ENCODE measurements around the gene C2orf68. TPM values are rescaled to one million over a fixed set of nuclear protein-coding genes. Genes with fewer than 3 reads are reported as not detected.

C2orf68 gene
- total and polyA plus RNA-seq, 2 of the 13 experiments (the other 11 are each of a cell fraction or from before 2014, with no cell fraction given), result 47.1 to 77.4 TPM

DNA sequence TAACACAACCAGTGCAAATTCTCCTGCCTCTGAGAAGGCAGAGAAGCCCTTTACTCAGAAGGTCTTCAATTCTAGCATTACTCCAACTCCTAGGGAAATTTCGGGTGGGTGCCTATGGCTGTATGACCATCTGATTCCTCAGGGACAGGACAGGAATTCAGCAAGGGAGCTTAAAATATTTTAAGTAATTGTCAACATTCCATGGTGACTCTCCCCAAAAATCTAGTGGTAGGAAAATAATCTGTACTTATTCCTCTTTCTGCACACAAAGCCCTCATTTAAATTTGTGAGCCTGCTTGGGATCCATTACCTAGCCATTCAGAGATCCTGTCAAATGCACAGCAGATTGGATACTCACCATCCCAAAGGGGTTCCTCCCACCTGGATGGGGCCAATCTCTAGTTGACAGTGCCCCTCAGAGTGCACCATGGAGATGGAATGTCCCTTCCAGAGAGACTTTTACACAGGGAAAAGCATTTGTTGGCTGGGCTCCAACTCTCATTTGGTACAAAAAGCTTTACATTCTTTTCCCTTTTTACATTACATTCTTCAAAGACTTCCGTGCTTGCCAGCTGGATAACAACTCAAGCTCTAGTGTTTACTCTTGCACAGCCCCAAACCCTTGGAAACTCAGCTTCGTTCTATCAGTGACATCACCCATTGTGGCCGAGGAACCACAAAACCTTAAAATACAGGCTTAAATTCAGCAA lies 6.3 kb downstream of the C2orf68 start (continued):
- TF ChIP-seq, protein P1, sequence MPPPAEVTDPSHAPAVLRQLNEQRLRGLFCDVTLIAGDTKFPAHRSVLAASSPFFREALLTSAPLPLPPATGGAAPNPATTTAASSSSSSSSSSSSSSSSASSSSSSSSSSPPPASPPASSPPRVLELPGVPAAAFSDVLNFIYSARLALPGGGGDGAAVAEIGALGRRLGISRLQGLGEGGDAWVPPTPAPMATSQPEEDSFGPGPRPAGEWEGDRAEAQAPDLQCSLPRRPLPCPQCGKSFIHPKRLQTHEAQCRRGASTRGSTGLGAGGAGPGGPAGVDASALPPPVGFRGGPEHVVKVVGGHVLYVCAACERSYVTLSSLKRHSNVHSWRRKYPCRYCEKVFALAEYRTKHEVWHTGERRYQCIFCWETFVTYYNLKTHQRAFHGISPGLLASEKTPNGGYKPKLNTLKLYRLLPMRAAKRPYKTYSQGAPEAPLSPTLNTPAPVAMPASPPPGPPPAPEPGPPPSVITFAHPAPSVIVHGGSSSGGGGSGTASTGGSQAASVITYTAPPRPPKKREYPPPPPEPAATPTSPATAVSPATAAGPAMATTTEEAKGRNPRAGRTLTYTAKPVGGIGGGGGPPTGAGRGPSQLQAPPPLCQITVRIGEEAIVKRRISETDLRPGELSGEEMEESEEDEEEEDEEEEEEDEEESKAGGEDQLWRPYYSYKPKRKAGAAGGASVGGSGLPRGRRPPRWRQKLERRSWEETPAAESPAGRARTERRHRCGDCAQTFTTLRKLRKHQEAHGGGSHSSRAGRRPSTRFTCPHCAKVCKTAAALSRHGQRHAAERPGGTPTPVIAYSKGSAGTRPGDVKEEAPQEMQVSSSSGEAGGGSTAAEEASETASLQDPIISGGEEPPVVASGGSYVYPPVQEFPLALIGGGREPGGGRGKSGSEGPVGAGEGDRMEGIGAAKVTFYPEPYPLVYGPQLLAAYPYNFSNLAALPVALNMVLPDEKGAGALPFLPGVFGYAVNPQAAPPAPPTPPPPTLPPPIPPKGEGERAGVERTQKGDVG (CRISPR knock-in tag; IDR thresholded peaks at IDR 0.05; ENCODE audit: borderline replicate concordance), result no peak
- TF ChIP-seq, protein P2, sequence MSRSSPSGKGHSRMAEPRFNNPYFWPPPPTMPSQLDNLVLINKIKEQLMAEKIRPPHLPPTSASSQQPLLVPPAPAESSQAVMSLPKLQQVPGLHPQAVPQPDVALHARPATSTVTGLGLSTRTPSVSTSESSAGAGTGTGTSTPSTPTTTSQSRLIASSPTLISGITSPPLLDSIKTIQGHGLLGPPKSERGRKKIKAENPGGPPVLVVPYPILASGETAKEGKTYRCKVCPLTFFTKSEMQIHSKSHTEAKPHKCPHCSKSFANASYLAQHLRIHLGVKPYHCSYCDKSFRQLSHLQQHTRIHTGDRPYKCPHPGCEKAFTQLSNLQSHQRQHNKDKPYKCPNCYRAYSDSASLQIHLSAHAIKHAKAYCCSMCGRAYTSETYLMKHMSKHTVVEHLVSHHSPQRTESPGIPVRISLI (CRISPR knock-in tag; IDR thresholded peaks at IDR 0.05; ENCODE audit: borderline replicate concordance), result no peak
- no peak; the same call in 1 of the 2 replicates for TF ChIP-seq YEATS2 (CRISPR knock-in tag; IDR thresholded peaks at IDR 0.05; ENCODE audit: borderline replicate concordance)
- TF ChIP-seq SCMH1 (CRISPR knock-in tag; IDR thresholded peaks at IDR 0.05; ENCODE audit: borderline replicate concordance), result no peak
- TF ChIP-seq, protein P3, sequence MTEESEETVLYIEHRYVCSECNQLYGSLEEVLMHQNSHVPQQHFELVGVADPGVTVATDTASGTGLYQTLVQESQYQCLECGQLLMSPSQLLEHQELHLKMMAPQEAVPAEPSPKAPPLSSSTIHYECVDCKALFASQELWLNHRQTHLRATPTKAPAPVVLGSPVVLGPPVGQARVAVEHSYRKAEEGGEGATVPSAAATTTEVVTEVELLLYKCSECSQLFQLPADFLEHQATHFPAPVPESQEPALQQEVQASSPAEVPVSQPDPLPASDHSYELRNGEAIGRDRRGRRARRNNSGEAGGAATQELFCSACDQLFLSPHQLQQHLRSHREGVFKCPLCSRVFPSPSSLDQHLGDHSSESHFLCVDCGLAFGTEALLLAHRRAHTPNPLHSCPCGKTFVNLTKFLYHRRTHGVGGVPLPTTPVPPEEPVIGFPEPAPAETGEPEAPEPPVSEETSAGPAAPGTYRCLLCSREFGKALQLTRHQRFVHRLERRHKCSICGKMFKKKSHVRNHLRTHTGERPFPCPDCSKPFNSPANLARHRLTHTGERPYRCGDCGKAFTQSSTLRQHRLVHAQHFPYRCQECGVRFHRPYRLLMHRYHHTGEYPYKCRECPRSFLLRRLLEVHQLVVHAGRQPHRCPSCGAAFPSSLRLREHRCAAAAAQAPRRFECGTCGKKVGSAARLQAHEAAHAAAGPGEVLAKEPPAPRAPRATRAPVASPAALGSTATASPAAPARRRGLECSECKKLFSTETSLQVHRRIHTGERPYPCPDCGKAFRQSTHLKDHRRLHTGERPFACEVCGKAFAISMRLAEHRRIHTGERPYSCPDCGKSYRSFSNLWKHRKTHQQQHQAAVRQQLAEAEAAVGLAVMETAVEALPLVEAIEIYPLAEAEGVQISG (CRISPR knock-in tag; IDR thresholded peaks at IDR 0.05), result no peak
- no peak for TF ChIP-seq ZSCAN30 (CRISPR knock-in tag; IDR thresholded peaks at IDR 0.05)
- TF ChIP-seq NCOA1 (CRISPR knock-in tag; IDR thresholded peaks at IDR 0.05), result no peak
- no peak for TF ChIP-seq GATA4 (IDR thresholded peaks at IDR 0.05; ENCODE audit: borderline replicate concordance, low read depth)
- TF ChIP-seq FOXO1 (CRISPR knock-in tag; IDR thresholded peaks at IDR 0.05), result peak; percentile 28; the same call in 1 of the 2 replicates
- TF ChIP-seq, protein P4, sequence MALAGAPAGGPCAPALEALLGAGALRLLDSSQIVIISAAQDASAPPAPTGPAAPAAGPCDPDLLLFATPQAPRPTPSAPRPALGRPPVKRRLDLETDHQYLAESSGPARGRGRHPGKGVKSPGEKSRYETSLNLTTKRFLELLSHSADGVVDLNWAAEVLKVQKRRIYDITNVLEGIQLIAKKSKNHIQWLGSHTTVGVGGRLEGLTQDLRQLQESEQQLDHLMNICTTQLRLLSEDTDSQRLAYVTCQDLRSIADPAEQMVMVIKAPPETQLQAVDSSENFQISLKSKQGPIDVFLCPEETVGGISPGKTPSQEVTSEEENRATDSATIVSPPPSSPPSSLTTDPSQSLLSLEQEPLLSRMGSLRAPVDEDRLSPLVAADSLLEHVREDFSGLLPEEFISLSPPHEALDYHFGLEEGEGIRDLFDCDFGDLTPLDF (CRISPR knock-in tag; IDR thresholded peaks at IDR 0.05), result no peak
- 0 out of 2 replicates have a peak, but pooled peaks have one; percentile 1 for TF ChIP-seq DNMT3B (CRISPR knock-in tag; conservative IDR thresholded peaks at IDR 0.05)
- no peak for TF ChIP-seq ZNF777 (CRISPR knock-in tag; IDR thresholded peaks at IDR 0.05)
- no peak for TF ChIP-seq PAX8 (CRISPR knock-in tag; IDR thresholded peaks at IDR 0.05; ENCODE audit: borderline replicate concordance)
- TF ChIP-seq HMG20A (CRISPR knock-in tag; IDR thresholded peaks at IDR 0.05; ENCODE audit: borderline replicate concordance), result peak; percentile 23; the same call in 1 of the 2 replicates
- no peak for TF ChIP-seq ZZZ3 (CRISPR knock-in tag; IDR thresholded peaks at IDR 0.05; ENCODE audit: borderline replicate concordance)
- TF ChIP-seq ZNF746 (CRISPR knock-in tag; IDR thresholded peaks at IDR 0.05), result no peak
- no peak for TF ChIP-seq ZNF7 (CRISPR knock-in tag; IDR thresholded peaks at IDR 0.05)
- TF ChIP-seq, protein P5, sequence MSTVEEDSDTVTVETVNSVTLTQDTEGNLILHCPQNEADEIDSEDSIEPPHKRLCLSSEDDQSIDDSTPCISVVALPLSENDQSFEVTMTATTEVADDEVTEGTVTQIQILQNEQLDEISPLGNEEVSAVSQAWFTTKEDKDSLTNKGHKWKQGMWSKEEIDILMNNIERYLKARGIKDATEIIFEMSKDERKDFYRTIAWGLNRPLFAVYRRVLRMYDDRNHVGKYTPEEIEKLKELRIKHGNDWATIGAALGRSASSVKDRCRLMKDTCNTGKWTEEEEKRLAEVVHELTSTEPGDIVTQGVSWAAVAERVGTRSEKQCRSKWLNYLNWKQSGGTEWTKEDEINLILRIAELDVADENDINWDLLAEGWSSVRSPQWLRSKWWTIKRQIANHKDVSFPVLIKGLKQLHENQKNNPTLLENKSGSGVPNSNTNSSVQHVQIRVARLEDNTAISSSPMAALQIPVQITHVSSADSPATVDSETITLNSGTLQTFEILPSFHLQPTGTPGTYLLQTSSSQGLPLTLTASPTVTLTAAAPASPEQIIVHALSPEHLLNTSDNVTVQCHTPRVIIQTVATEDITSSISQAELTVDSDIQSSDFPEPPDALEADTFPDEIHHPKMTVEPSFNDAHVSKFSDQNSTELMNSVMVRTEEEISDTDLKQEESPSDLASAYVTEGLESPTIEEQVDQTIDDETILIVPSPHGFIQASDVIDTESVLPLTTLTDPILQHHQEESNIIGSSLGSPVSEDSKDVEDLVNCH (CRISPR knock-in tag; IDR thresholded peaks at IDR 0.05), result no peak
- TF ChIP-seq HIVEP1 (CRISPR knock-in tag; IDR thresholded peaks at IDR 0.05), result no peak
